GM18867 (cell line): ENCODE measurements around the gene ICAM2.

Experiments used
- ATAC-seq: cut with Tn5 transposase; IDR thresholded peaks from one replicate; pipeline ENCODE4 v1.9.1; 2021; ENCODE audit warnings: mild to moderate bottlenecking, moderate library complexity; ENCODE audit not compliant: unreplicated experiment

ICAM2 gene

DNA sequence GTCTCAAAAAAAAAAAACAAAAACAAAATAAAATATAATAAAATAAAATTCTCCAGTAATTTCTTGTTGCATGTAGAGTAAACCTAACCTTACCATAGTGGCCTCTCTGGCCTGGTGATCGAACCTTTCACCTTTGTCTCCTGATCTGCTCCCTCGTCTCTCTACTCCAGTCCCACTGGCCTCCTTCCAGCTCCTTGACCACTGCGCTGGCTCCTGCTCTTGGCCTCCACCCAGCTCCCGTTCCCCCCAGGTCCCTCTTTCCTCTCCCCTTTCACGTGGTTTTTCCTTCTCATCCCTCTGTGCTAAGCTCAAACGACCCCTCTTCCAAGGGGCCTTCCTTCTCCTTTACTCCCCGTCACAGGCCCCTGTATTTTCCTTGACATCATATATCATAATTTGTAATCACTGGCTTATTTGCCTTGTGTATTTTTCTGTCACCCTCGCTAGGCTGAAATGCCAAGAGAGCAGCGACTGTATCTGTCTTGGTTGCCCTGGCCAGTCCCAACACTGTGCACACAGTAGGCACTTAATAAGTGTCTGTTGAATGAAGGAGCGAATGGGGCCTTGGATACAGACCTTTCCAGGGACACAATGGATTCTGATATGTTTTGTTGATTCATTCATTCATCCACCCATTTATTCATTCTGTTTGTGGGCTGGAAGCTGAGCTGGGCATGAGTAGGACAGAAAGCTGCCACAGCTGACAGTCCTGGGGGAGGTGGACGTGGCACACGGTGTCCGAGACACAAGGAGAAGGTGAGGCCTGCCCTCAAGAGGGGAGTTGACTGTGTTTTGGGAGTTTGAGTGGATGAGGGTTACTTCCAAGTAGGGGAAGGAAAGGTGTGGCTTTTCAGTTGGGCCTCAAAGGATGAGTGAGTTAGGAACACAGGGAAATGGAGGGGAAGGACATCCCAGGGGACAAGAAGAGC is 41.9 kb downstream of the ICAM2 start:
- ATAC-seq, result no peak

DNA sequence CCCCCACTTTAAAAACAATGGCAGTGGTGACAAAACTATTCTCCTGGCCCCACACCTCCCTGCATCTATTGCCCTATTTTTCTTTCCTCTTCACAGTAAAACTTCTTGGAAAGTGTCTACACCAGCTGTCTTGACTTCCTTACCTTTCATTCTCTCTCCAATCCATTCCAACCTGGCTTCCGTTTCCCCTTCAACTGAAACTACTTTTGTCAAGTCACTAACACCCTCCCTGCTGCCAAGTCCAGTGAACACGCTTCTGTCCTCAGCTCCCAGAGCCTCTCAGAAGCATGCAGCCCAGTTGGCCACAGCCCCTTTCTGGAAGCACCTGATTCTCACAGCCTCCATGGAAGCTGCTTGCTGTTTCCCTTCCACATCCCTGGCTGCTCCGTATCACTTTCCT is 43.7 kb downstream of the ICAM2 start:
- no peak for ATAC-seq

DNA sequence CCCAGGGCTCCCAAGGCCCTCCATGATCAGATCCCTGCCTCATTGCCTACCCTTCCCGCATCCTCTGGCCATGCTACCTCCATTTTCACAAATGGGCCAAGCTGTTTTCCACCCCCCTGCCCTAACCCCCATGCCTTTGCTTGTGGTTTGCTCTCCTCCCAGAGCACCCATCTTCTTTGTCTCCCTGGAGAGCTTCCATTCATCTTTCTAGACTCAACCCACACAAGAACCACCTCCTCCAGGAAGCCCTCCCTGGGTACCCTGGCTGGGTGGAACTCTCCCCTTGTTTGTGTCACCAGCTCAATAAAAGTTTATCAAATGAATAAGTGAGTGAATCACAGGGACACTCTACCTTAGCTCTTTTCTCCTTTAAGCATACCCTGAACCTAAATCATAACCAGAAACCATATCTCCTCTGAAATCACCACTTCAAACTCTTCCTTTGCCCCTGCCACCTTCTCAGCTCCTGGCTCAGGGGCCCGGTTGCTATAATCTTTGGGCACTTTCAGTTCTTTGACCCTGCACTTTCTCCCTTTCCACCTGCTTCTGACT is 44.8 kb downstream of the ICAM2 start:
- ATAC-seq, result no peak

DNA sequence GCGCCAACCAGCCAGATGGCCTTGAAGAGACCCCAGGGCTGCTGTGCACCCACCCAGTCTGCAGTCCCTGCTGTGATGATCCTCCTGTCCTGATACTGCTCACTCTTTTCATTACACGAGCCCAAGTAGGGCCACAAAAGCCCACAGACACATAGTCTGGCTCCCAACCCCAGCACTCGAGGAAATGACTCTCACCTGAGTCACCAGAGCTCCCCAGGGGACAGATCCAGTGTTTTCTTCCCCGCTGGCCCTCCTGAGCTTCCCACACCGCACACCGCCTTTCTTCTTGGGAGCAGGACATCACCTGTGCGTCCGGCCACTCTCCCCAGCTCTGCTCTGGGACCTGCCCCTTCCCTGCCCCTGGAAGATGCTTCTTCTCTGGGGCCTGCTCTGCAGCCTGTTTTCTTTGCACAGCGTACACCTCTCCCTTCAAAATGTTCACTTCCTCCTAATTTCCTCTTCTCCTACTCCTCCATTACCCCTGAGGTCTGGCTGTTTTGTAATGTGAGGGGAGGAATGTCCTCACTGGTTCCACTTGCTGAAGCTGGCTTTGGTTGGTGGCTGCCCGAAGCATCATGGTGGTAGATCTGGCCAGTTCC is 45.7 kb downstream of the ICAM2 start:
- no peak for ATAC-seq

DNA sequence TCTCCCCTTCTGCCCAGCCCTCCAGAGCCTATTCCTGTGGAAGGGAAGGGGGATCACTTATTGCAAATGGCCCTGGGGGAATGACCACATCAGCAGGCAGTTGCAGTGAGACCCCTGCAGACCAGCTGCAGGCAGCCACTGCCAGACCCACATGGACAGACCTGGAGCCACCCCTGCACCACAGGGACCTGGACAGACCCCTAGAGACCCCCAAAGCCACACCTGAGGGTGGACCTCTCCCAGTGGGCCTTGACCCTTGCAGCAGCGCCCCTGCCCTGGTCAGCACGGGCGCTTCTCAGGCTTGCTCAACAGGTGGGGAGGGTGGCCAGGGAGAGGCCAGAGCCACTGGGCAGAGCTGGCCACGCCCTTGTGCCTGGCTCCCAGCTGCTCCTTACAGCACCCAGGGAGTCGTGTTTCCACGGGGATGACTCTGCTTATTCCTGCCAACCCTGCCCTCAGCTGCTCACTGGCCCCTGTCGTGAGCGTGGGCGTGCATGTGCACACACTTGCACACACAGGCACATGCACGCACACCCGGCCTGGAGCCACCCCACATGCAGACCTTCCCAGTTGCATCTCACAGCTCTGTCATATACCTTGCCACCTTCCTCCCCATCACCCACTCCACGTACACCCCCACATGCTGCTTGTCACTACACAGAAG is 46.4 kb downstream of the ICAM2 start:
- no peak for ATAC-seq

DNA sequence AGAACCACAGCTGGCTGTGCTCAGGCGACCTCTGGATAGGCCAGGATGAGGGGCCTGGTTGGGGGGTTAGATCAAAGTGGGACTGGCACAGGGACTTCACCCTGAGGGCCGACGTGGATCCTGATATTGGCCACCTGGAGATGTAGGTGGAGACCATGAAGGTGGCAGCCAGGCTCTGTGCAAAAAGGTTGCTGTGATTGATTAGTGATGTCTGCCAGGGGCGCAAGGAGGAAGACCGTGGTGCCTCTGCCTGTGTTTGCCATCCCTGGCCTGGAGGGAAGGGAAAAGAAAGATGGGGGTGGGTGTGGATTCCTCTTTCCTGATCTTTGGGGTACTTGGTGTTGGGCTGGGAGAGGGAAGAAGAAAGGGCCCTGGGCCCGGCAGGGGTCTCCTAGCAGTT is 47.2 kb downstream of the ICAM2 start:
- ATAC-seq, result no peak

DNA sequence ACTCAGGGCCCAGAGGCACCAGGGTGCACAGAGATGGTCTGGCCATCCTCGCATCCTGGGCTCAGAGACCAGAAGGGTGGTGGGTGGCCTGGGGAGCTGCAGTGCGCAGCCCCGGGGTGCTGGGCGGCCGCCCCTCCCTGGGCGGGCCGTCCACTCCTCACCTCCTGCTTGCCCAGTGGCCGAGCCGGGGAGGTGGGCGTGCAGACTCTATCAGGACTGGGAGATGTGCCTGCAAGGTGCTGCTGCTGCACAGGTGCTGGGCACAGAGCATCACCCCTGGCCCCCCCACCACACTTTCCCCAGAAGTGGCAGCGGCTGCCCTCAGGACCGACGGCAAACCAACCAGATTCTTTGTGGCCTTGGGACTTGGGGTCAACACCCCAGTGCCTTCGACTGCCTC is 47.6 kb downstream of the ICAM2 start, which contains the start of gene SCN4A:
SCN4A (minus strand) TSS at position 123 of the 400 bp plus-strand sequence; CDS start at position 46, 77 bp downstream.
- ATAC-seq, result no peak

DNA sequence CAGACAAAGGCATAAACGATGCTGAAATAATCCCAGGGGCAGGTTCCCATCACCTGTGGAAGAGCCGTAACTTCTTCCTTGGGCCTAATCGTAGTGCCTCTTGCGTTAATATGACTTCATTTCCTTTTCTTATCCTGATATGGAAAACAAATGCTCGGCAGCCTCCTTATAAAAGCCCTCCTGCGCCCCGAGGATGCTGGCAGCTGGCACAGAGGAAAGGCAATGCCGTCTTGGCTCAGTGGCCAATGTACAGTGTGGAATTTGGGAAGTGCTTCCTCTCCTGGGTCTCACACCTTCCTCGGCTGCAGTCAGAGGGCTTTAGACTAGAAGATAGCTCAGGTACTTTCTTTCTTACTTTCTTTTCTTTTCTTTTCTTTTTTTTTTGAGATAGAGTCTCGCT is 51.2 kb downstream of the ICAM2 start:
- ATAC-seq, result no peak

DNA sequence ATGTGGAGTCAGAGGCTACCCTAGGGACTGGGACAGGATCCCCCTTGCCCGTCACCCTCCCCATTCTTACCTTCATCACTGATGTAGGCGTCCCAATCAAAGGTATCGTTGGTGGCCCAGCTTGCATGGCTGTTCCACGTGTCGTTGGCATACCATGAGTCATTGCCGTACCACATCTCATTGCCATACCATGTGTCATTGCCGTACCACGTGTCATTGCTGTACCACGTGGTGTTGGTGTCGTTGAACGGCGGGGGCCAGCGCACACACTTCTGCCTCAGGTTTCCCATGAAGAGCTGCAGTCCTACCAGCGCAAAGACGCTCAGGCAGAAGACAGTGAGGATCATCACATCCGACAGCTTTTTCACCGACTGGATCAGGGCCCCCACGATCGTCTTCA is 52.5 kb downstream of the ICAM2 start:
- ATAC-seq, result no peak

DNA sequence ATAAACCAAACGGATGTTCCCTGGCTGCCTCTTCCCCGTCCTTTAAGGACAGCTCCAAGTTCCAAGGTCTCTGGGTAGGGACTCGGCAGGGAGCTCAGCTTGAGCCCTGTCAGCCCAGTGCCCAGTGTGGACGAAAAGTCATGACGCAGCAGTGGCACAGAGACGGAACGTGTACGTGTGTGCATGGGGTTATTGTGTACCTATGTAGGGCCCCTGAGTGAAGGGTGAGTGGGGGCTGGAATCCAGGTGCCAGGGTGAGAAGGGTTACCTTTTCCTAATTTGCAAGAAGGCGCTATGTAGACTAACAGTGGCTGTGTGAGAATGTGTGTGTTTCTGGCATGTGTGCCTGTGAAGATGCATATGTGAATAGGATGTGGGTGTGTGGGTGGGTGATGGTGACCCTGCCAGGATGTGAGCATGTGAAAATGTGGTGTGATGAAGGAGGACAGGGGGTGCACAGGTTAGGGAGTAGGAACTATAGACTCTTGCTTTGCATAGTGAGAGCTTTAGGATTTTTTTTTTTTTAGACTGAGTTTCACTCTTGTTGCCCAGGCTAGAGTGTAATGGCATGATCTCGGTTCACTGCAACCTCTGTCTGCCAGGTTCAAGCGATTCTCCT is 53.7 kb downstream of the ICAM2 start:
- peak; percentile 73 for ATAC-seq

DNA sequence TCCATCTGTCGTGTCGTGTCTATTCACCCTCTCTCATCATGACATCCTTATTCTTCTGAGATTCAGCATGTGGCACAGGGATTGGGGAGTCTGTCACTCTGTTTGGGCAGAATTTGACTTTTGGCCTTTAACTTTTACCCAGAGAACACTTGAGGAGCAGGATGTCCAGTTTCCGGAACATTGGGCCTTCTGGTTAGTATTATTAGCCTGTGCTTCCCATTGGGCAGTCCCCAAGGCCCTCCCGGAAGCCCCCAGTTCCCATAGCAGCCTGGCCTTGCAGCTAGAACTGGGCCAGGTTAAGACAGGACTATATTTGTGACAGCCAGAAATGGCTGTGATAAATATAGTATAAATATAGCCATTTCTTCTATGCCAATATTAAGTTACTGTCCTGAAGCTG is 57.3 kb downstream of the ICAM2 start:
- ATAC-seq, result no peak

DNA sequence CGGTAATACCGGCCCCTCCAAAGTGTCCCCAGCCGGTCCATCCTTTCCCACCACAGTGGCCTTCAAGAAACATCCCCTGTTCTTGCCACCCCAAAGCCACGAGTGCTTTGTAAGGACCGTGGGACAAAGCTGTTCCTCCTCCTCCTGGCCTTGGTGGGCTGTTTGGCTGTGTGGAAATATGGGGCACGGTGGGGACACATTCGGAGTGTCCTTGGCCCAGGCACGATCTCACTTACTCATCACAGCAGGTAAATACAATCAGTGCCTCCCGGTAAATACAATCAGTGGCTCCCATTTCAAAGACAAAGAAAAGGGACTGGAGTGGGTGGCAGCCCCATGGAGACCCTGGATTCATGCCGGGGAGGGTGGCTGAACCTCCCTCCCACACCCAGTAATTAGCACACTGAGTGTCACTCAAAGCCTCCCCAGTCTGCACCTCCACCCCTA is 58.1 kb downstream of the ICAM2 start:
- ATAC-seq, result no peak

DNA sequence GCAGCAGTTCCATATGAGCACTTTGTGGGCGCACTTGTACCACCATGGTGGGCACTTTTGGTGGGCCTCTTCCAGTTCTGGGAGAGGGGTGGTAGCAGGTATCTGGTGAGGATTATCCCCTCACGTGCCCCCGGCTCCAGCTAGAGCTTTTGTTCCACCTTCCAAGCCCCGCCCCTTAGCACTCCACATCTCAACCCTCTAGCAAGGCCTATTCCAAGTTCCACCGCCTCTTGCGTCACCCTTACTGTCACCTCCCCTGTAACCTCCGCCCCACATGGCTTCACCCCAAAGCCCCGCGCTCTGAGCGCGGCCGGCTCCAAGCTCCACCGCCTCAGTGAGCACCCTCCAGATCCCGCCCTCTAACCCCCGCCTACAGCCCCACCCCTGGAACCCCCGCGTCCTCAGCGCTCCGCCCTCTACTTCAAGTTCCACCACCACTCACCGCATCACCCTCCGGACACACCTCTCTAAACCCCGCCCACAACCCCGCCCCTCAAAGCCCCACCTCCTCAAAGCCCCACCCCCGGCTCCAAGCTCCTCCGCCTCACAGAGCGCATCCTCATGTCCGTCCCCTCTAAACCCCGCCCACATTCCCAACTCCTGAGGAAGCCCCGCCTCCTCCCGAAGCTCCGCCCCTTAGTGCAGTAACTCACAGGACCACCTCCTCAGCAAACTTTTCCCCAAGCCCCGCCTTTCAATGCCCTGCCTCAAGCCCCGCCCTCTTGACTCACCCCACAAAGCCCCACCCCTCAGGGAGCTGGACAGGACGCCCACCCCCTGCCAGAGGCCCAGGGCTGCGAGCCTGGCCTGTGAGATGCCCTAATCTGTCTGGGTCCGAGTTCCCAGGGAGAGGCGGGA is 58.8 kb downstream of the ICAM2 start:
- no peak for ATAC-seq

DNA sequence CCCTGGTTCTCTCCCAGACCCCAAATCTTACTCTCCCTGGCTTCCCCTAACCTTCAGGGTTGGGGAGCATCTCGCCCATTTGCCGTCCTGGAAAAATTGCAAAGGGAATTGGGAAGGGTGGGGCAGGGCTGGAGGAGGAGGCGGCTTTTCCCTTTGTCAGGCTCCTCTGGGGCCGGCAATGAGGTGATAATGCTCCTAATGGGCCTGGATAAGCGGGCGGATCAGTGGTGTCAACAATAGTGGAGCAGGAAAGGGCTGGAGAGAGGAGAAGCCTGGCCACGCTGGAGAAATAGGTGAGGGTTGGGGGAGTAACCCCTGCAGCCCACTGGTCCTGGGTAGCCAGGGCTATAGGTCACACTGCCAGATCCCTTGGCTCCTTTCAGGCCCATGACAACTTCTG is 60.0 kb downstream of the ICAM2 start:
- ATAC-seq, result no peak

DNA sequence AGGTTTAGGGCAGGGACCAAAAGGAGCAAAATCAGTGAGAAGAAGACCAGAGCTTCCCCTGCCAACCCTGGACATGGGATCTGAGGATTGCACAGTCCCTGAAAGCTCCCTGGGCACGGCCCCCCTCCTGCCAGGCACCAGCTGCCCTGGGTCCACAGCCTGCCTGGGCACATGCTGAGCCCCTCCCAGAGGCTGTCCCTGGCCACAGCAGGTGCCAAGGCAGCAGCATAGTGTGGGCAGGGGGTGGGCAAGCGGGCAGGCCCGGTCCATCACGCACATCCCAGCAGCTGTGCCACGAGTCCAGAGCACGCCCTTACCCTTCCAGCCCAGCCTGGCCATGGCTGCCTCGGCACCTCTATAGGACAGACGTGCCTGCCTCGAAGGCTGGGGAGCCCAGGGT is 60.4 kb downstream of the ICAM2 start:
- ATAC-seq, result no peak

DNA sequence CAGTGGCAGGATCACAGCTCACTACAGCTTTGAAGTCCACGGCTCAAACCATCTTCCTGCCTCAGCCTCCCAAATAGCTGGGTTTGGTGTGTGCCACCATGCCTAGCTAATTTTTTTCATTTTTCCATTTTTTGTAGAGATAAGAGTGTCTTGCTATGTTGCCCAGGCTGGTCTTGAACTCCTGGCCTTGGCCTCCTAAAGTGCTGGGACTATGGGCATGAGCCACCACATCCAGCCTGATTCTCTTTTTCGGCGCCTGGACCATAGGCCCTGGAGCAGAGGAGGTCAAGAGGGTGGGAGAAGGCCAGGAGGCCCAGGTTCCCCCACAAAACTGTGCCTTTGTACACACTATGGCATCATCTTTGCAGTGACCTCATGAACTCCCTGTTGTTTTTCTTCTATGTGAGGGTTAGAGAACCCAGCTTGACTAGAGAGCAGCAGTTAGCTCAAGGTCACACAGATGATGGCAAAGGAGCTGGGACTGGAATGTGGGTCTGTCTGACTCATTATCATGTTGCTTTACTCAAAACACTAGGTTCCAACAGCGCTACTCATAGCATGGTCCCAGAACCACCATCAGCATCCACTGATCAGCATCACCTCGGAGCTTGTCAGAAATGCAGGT is 64.0 kb downstream of the ICAM2 start:
- no peak for ATAC-seq

DNA sequence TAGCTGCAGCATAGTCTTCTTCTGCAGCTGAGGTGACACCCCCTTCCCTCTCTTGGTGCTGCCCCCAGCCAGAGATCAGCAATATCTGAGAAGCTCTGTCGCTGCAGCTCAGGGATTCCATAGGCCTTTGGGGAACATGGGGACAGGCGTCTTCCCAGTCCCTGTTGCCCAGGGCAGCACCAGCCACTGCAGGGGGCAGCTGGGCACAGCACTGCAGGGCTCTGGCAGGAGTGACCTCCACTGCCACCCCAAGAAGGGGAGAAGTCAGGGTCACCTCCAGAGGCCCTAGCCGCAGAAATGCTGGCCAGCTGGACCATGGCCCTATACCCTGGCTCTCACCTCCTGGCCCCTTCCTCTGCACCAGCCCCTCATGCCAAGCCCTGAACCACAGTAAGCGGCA is 64.6 kb downstream of the ICAM2 start:
- ATAC-seq, result no peak

DNA sequence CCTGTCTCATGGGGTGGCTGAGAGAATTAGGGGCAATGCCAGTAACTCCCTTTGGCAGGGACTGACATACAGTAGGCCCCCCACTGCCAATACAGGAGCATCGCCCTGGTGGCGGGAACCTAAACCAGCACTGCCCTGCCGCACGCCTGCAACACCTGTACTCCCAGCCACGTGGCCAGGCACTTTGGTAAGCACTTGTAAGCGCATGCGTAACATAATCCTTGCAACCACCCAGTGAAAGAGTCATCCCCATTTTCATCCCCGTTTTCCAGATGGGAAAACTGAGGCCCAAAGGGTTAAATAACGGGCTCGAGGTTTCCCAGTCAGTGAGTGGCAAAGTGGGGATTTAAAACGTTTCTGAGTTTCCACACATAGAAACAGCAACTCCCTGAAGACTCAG is 65.2 kb downstream of the ICAM2 start:
- ATAC-seq, result no peak

DNA sequence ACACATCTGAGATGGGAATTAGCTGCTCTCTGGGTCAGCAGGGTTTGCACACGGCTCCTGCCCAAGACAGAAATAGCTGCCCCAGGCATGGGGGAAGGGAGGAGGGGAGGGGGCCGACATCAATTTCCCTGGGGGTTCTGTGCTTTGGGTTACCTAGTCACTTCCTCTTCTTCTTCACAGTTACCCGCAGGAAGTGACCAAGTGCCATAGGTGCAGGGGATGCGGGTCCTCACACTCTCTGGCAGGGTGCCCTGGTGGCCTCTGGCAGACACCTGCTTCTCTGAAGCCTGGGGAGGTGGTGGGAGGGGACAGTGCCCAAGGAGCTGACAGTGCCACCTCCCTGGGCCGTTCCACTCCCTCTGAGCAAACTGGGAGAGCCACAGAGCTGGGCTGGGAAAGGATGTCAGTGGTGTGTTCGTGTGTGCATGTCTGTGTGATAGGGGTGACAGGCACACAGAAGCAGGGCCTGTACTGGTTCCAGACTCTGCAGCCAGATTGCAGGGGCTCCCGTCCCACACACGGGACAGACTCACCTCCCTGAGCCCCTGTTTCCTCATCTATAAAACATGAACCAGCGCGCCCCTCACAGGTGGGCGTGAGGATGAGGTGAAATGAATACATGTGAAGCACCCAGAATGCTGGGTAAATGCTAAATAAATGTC is 65.9 kb downstream of the ICAM2 start:
- peak; percentile 44 for ATAC-seq
